GM12801 (cell line): ENCODE results near the gene RARA.

Source experiments
- TF ChIP-seq, protein P1 (sequence below): IDR thresholded peaks from one replicate; pipeline ENCODE4 v1.5.1; 2011; ENCODE audit warnings: control low read depth; ENCODE audit not compliant: insufficient read length; ENCODE audit errors: extremely low read depth

The RARA gene

DNA sequence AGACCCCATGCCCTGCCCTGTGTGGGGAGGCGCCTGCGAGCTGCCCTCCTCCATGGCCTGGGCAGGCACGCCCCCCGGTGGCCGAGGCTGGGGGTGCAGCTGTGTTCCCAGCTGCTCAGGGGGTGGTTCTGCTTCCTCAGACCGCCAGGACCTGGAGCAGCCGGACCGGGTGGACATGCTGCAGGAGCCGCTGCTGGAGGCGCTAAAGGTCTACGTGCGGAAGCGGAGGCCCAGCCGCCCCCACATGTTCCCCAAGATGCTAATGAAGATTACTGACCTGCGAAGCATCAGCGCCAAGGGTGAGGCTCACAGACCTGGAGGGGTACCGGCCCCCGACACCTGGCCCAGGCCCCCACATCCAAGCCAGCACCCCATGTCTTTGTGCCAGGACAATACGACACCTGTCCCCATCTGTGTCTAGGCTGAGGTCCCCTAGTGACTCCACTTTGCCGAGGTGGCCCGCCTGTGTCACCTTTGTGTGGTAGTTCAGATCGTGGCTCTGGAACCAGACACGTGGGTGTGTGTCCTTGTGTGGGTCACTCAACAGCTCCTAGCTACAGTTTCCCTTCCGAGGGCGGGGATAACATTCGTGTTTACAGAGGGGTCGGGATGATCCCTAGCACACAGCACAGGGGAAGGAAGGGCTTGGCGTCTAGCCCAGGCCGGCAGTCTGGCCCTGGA lies 46.3 kb downstream of the RARA start:
- TF ChIP-seq, protein P1, sequence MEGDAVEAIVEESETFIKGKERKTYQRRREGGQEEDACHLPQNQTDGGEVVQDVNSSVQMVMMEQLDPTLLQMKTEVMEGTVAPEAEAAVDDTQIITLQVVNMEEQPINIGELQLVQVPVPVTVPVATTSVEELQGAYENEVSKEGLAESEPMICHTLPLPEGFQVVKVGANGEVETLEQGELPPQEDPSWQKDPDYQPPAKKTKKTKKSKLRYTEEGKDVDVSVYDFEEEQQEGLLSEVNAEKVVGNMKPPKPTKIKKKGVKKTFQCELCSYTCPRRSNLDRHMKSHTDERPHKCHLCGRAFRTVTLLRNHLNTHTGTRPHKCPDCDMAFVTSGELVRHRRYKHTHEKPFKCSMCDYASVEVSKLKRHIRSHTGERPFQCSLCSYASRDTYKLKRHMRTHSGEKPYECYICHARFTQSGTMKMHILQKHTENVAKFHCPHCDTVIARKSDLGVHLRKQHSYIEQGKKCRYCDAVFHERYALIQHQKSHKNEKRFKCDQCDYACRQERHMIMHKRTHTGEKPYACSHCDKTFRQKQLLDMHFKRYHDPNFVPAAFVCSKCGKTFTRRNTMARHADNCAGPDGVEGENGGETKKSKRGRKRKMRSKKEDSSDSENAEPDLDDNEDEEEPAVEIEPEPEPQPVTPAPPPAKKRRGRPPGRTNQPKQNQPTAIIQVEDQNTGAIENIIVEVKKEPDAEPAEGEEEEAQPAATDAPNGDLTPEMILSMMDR = no peak

DNA sequence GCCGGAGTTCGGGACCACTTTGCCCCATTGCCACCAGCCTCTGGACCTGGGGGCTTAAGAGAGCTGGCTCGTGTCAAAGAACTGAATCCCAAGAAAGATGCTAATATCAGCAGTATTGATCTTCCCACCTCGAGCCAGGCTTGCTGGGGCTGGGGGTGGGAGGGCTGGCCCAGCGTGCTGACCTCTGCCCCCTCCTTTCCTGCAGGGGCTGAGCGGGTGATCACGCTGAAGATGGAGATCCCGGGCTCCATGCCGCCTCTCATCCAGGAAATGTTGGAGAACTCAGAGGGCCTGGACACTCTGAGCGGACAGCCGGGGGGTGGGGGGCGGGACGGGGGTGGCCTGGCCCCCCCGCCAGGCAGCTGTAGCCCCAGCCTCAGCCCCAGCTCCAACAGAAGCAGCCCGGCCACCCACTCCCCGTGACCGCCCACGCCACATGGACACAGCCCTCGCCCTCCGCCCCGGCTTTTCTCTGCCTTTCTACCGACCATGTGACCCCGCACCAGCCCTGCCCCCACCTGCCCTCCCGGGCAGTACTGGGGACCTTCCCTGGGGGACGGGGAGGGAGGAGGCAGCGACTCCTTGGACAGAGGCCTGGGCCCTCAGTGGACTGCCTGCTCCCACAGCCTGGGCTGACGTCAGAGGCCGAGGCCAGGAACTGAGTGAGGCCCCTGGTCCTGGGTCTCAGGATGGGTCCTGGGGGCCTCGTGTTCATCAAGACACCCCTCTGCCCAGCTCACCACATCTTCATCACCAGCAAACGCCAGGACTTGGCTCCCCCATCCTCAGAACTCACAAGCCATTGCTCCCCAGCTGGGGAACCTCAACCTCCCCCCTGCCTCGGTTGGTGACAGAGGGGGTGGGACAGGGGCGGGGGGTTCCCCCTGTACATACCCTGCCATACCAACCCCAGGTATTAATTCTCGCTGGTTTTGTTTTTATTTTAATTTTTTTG lies 47.1 kb downstream of the RARA start:
- TF ChIP-seq, protein P1 = no peak

DNA sequence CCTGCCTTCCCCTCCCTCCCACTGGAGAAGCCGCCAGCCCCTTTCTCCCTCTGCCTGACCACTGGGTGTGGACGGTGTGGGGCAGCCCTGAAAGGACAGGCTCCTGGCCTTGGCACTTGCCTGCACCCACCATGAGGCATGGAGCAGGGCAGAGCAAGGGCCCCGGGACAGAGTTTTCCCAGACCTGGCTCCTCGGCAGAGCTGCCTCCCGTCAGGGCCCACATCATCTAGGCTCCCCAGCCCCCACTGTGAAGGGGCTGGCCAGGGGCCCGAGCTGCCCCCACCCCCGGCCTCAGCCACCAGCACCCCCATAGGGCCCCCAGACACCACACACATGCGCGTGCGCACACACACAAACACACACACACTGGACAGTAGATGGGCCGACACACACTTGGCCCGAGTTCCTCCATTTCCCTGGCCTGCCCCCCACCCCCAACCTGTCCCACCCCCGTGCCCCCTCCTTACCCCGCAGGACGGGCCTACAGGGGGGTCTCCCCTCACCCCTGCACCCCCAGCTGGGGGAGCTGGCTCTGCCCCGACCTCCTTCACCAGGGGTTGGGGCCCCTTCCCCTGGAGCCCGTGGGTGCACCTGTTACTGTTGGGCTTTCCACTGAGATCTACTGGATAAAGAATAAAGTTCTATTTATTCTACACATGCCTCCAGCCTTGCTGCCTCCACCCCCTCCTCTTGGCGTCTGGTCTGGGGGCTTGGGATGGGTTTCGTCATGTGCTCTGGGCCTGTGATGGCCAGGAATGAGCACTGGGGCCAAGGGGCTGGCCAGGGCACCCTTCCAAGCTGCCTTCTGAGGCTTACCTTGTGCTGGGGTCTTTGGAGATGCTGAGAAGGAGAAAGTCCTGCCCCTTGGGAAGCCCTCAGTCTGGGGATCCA lies 48.3 kb downstream of the RARA start:
- TF ChIP-seq, protein P1 = no peak

DNA sequence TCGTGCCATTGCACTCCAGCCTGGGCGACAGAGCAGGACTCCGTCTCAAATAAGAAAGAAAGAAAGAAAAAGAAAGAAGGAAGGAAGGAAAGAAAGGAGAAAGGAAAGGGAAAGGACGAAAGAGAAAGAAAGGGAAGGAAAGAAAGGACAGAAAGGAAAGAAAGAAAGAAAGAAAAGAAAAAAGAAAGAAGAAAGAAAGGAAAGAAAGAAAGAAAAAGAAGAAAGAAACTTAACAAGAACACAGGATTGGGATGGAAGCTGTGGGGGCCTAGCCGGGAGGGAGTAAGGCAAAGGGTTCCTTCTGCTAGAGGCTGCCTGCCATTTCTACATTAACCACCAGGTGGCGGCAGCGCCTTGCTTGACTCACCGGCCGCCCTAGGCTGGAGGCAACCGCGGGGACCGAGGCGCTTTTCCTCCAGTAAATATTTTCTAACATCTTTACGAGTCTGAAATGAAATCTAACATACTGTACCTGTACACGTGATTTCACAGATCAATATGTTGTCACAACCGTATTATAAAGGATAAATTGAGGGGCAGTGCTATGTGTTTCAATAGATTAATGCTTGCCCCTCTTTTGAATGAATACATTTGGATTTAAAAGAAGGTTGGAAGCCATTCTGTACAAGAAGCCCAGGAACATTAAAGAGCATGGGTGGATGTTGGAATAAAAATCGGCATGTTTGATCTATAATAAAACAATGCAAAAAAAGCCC lies 49.5 kb downstream of the RARA start:
- TF ChIP-seq, protein P1 = peak; percentile 52

DNA sequence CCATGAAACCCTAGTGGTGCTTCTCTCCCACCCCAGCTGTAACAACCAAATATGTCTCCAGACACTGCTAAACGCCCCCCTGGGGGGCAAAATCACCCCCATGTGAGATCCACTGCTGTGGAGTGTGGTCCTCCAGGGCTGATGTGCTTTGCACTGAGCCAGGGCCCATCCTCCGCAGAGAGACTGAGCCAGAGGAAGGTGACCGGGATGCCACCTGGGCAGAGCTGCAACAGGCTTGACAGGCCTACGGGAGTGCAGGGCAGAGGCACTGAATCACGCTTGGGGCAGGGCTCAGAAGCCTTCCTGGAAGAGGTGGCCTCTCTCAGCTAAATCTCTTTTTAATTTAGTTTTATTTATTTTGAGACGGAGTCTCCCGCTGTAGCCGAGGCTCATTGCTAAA lies 51.1 kb downstream of the RARA start:
- TF ChIP-seq, protein P1 = no peak

DNA sequence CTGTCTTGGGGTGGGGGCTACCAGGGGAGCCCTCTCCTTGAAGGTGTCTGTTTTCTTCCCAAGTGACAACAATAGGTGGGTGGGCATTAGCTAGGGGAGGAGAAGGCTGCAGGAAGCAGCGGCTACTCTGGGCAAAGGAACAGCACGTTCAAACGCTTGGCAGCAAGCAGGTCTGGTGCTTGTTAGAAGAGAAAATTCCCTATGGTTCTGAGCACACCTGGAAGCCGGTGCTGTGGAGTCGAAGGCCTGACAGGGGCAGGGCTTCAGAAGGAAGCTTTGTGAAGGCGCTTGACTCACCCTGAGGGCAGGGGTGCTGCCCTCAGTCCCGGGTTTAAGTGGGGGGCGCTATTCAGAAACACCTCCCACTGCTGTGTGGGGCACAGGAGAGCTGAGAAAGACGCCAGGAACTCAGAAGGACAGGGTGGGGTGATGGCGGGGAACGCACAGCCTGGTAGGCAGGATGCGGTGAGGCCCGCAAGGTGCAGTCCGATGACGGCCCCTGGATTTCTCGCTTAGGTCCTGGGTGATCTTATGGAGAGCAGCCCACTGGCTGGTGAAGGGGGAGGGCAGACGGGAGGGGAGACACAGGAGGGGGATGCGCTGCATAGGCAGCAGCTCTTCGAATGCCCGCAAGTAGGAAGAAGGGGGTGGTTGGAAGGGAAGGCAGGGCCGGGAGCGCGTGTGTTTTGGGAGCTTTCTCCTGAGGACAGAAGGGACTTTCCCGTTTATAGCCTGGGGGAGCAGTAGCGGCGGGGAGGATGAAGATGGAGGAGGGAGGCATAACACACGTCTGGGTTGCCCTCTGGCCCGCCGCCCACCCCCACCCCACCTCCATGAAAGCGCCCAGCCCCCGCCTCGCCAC lies 52.3 kb downstream of the RARA start:
- TF ChIP-seq, protein P1 = no peak
